SK-N-SH (cell line): ENCODE measurements around the gene PLCG1.

Experiments used
- MAX ChIP-seq: IDR thresholded peaks from 2 replicates; pipeline ENCODE4 v1.4.0; 2012; ENCODE audit warnings: low read depth
- MXI1 ChIP-seq: IDR thresholded peaks from 2 replicates; pipeline ENCODE4 v1.6.1; 2012; ENCODE audit warnings: mild to moderate bottlenecking, low read depth, low read length, improper control_type of control experiment
- NFIC ChIP-seq: IDR thresholded peaks from 2 replicates; pipeline ENCODE4 v1.4.0; 2012; ENCODE audit warnings: borderline replicate concordance
- NRF1 ChIP-seq: IDR thresholded peaks from 2 replicates; pipeline ENCODE4 v1.6.1; 2012; ENCODE audit warnings: low read depth, mild to moderate bottlenecking, low read length
- PBX3 ChIP-seq: IDR thresholded peaks from 2 replicates; pipeline ENCODE4; 2012
- POLR2AphosphoS5 ChIP-seq: IDR thresholded peaks from 2 replicates; pipeline ENCODE4 v1.6.1; 2012; ENCODE audit warnings: low read depth, low read length
- REST ChIP-seq: IDR thresholded peaks from 2 replicates; pipeline ENCODE4 v1.6.1; 2012; ENCODE audit warnings: mild to moderate bottlenecking, low read depth, low read length, moderate library complexity
- SIN3A ChIP-seq: IDR thresholded peaks from 2 replicates; pipeline ENCODE4 v1.6.1; 2012; ENCODE audit warnings: low read depth, mild to moderate bottlenecking, low read length, moderate library complexity, borderline replicate concordance
- SMC3 ChIP-seq: IDR thresholded peaks from 2 replicates; pipeline ENCODE4 v1.6.1; 2012; ENCODE audit warnings: low read depth, low read length, improper control_type of control experiment
- TEAD4 ChIP-seq: IDR thresholded peaks from 2 replicates; pipeline ENCODE4 v1.4.0; 2012; ENCODE audit warnings: mild to moderate bottlenecking, borderline replicate concordance; ENCODE audit not compliant: insufficient read depth
- YY1 ChIP-seq: IDR thresholded peaks from 2 replicates; pipeline ENCODE4 v1.4.0; 2012; ENCODE audit warnings: low read depth, mild to moderate bottlenecking
- TF ChIP-seq, protein P1 (sequence below): fragments of 200-600 bp; sonication (generic); IDR thresholded peaks from 2 replicates; pipeline ENCODE4 v1.6.1; 2017; ENCODE audit warnings: antibody characterized with exemption, mild to moderate bottlenecking, moderate library complexity

DNA sequence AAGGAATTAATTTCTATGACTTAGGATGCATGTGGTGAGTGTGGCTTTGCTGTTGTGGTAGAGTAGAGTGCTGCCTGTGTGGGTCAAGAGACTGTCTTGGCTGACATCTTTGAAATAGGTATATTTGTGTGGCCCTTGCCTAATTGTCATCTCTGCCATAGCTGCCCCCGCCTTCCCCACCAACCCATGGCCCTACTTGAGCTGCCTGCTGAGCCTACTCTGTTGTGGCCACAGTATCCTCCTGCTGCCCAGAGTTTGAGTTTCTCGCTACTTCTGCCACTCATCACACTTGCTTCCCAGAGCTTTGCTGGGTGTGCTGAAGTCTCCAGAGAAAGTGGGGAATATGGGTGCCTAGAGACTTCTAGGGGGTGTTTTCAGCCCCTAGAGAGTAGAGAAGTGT, 8.0 kb downstream of the PLCG1 start:
- TF ChIP-seq SIN3A, result no peak
- no peak for TF ChIP-seq NRF1
- no peak for TF ChIP-seq MAX
- no peak for TF ChIP-seq PBX3
- no peak for TF ChIP-seq SMC3
- TF ChIP-seq TEAD4, result no peak
- TF ChIP-seq YY1, result no peak
- TF ChIP-seq MXI1, result no peak
- TF ChIP-seq, protein P1, sequence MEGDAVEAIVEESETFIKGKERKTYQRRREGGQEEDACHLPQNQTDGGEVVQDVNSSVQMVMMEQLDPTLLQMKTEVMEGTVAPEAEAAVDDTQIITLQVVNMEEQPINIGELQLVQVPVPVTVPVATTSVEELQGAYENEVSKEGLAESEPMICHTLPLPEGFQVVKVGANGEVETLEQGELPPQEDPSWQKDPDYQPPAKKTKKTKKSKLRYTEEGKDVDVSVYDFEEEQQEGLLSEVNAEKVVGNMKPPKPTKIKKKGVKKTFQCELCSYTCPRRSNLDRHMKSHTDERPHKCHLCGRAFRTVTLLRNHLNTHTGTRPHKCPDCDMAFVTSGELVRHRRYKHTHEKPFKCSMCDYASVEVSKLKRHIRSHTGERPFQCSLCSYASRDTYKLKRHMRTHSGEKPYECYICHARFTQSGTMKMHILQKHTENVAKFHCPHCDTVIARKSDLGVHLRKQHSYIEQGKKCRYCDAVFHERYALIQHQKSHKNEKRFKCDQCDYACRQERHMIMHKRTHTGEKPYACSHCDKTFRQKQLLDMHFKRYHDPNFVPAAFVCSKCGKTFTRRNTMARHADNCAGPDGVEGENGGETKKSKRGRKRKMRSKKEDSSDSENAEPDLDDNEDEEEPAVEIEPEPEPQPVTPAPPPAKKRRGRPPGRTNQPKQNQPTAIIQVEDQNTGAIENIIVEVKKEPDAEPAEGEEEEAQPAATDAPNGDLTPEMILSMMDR, result no peak
- TF ChIP-seq POLR2AphosphoS5, result no peak
- no peak for TF ChIP-seq REST
- TF ChIP-seq NFIC, result no peak
